HepG2 (cell line): ENCODE results near the gene CA10. TPM values are rescaled to one million over a fixed set of nuclear protein-coding genes. Genes with fewer than 3 reads are reported as not detected.

ENCODE experiments used
- DPF2 ChIP-seq: sonication (generic); formaldehyde crosslinking; IDR thresholded peaks from 2 replicates; pipeline ENCODE4 v1.4.0; 2020; ENCODE audit warnings: mild to moderate bottlenecking, low read depth, missing genetic modification reagents, borderline replicate concordance
- MTA3 ChIP-seq: sonication (generic); formaldehyde crosslinking; IDR thresholded peaks from 2 replicates; pipeline ENCODE4 v1.4.0; 2020; ENCODE audit warnings: missing genetic modification reagents
- NFRKB ChIP-seq: fragments of 450-650 bp; IDR thresholded peaks from 2 replicates; pipeline ENCODE4 v1.6.1; 2017
- ZBTB40 ChIP-seq, 2 experiments: fragments of 450-650 bp in 1 of 2; sonication (generic) in 1 of 2; formaldehyde crosslinking in 1 of 2; IDR thresholded peaks; 2 replicates each; pipeline versions ENCODE4 v1.6.1 to v1.8.0; 2016 to 2022; ENCODE audit warnings: antibody characterized with exemption in 1 of 2, mild to moderate bottlenecking in 1 of 2, missing genetic modification reagents in 1 of 2
- ZFP1 ChIP-seq: IDR thresholded peaks from 2 replicates; pipeline ENCODE4 v1.6.1; 2016
- ZHX2 ChIP-seq, 2 experiments: sonication (generic) in 1 of 2; formaldehyde crosslinking in 1 of 2; IDR thresholded peaks; 2 replicates each; pipeline versions ENCODE4 v1.6.1 to v1.9.0; 2014 to 2022; ENCODE audit warnings: antibody characterized with exemption in 1 of 2, borderline replicate concordance in 1 of 2, inconsistent platforms in 1 of 2, low read depth in 1 of 2, missing genetic modification reagents in 1 of 2
- polyA plus RNA-seq, 8 experiments: library from polyadenylated mRNA; depleted of rRNA in 3 of 8; stranded (reverse) in 7 of 8; unstranded in 1 of 8; fragments of >200 nt; fragmentation: Illumina TruSeq in 4 of 8; extraction: Trizol in 4 of 8; gene quantifications; 2 replicates each; pipeline versions ENCODE4 v1.2.1 to v1.2.3, GENCODE V29; 2011 to 2016; ENCODE audit warnings: low read depth in 4 of 8, missing spikeins in 1 of 8, mixed read lengths in 1 of 8; ENCODE audit not compliant: insufficient read depth in 1 of 8
- total RNA-seq, 5 experiments: library from RNA; depleted of rRNA; stranded (reverse); fragments of >200 nt; fragmentation: Illumina TruSeq; extraction: Trizol; gene quantifications; 2 replicates each; pipeline ENCODE4 v1.2.3, GENCODE V29; 2016; ENCODE audit warnings: low read depth in 1 of 5

CA10 gene
- total and polyA plus RNA-seq, 2 of the 13 experiments (the other 11 are each of a cell fraction or from before 2014, with no cell fraction given) = not detected

- TF ChIP-seq DPF2 (CRISPR knock-in tag) (no peak), NFRKB (no peak), ZFP1 (CRISPR knock-in tag) (no peak), ZBTB40 (IDR thresholded peaks at IDR 0.05) (no peak), ZBTB40 (CRISPR knock-in tag; IDR thresholded peaks at IDR 0.05) (no peak), ZHX2 (IDR thresholded peaks at IDR 0.05; ENCODE audit: low read depth) (no peak), ZHX2 (CRISPR knock-in tag; IDR thresholded peaks at IDR 0.05; ENCODE audit: borderline replicate concordance) (no peak), MTA3 (CRISPR knock-in tag) (no peak)
Measured at GRCh38 chr17:52047086-52047485, 111.4 kb downstream of the CA10 start (continued).
